Body of pancreas (tissue), 4 donors: ENCODE measurements around the gene RNF8.

Experiments
- CTCF ChIP-seq, 7 experiments: fragments of 450-650 bp in 4 of 7; fragments of 200-600 bp in 3 of 7; sonication (generic) in 3 of 7; IDR thresholded peaks; one replicate each; pipeline ENCODE4 v1.5.1; 2016 to 2019; ENCODE audit warnings: antibody characterized with exemption in 7 of 7
- POLR2A ChIP-seq, 3 donors: fragments of 450-650 bp; IDR thresholded peaks; one replicate each; pipeline ENCODE4 v1.6.1; 2016; ENCODE audit warnings: antibody characterized with exemption in 3 of 3, mild to moderate bottlenecking in 2 of 3

- TF ChIP-seq CTCF (IDR thresholded peaks at IDR 0.05), result no peak
- TF ChIP-seq POLR2A (IDR thresholded peaks at IDR 0.05), result no peak
These were observed 80.0 kb downstream of the RNF8 start for GRCh38 chr6:37433657-37434271.
